Activated naive CD4-positive, alpha-beta T cell treated with anti-CD3 and anti-CD28 coated beads, Interleukin-2, amount 50 U/mL, for 16 hours (primary cell): ENCODE data around the gene TRIM44.
"Not testable (repeated sequence)": the region's sequence is repeated elsewhere in the genome, so short reads cannot be mapped to it uniquely, and the experiment has no call there.

ENCODE experiments used
- DNase-seq: peaks from one replicate; pipeline ENCODE4 v3.0.0-alpha.2; 2020

TRIM44 gene

DNA sequence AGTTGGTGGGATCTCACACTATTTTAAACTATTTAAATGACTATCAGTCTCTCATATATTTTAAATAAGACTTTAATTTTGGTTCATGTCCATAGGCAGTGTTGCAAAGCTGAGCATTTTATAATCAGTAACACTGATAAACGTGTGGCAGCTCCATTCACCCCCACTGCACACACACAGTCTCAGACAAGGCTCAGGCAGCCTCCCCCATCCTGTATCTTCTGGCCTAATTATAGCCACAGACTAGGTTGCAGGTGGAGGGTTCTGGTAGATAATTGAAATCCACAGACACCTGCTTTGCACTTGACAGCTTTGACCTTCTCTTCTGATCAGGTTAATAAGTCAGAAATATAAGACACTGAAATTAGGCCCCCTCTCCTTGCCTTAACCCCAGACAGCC, 162.8 kb downstream of the TRIM44 start:
- DNase-seq, result no peak

DNA sequence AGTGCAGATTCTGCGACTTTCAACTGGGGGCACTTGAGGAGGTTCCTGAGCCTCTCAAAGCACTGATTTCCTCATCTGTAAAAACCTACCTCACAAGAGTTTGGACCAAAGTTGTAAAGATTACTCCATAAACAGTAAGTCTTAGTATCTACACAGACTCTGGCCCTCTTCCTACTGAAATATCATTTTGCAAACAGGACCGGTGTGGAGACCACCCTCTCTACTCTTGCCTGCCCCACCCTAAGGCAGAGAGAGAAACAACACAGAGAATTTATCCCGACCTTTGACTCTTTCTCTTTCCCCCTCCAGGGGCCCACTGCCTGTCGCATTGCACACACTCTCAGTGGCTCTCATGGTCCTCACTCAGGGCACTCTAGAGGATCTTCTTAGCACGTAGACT, 163.4 kb downstream of the TRIM44 start:
- DNase-seq, result no peak

DNA sequence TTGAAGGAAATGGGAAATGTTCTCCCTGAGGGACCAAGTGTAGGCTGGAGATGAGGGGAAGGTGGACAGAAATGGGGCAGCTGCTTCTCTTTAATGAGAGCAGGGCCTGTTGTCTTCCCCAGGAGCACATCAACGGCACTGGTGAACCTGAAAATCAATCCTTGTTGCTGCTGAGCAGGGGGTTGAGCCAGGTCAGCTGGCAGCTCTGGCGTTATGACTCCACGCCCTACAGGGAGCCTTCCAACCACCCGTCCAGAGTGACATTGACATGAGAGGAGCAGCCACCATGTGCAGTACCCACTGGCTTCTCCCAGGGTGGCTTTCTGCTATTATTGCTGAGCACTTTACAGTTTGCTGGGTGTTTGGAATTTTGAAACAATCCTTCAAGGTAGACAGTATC, 164.4 kb downstream of the TRIM44 start:
- DNase-seq, result no peak

DNA sequence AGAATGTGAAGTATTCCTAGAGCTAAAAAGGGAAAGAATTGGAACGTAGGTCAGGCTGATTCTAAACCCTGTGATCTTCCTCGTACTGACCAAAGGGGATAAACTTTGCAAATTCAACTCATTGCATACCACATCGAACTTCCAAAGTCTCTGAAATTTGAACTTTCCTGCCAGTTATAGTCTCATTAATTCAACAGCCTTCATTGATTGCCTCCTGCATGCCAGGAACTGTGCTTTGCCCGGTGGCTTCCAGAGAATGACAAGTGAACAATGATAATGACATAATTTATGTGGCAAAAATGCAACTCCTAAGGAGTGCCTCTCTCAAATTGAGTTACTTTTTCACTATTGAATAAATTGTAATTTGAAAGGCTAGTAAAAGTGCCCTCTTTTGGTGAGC, 173.6 kb downstream of the TRIM44 start:
- DNase-seq, result no peak

DNA sequence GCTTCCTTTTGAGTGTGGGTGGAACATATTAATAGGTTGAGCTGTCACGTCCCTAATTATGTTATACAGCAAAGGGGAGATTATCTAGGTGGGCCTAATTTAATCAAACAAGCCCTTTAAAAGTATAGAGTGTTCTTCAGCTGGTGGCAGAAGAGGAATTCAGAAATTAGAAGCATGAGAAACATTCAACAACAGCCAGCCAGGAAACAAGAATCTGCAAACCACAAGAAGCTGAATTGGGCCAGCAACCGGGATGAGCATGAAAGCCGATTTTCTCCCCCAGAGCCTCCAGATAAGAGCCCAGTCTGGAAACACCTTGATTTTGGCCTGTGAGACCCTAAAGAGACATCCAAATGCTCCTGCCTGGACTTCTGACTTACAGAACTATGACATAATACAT, 175.5 kb downstream of the TRIM44 start:
- DNase-seq, result no peak

- DNase-seq, result not testable (repeated sequence)
Measured at GRCh38 chr11:35838697-35839367, 176.3 kb downstream of the TRIM44 start.

DNA sequence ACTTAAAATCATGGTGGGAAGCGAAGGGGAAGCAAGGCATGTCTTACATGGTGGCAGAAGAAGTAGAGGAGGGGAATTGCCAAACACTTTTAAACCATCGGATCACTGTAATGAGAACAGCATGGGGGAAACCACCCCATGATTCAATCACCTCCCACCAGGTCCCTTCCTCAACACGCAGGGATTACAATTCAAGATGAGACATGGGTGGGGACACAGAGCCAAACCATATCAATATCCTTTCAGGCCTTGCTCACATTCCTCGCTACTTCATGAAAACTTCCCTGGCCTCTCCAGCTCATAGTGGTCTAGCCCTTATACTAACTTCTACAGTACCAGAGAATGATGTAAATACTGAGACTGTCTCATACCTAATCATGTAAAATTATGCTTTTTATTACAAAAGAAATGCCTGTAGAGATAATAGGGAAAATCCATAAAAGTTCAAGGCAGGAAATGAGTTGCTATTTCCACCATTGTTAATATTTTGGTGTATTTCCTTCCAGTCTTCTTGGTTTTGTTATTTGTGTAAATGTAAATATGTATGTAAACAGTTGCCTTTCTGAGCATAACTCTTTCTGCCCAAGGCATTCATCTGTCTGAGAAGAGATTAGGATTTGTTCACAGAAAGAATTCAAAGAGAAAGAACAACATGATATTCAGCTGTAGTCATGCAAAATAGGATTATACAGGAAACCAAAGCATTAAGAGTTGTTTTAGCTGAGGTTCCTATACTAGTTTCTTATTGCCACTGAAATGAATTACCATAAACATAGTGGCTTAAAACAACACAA, 177.0 kb downstream of the TRIM44 start:
- DNase-seq, result no peak

DNA sequence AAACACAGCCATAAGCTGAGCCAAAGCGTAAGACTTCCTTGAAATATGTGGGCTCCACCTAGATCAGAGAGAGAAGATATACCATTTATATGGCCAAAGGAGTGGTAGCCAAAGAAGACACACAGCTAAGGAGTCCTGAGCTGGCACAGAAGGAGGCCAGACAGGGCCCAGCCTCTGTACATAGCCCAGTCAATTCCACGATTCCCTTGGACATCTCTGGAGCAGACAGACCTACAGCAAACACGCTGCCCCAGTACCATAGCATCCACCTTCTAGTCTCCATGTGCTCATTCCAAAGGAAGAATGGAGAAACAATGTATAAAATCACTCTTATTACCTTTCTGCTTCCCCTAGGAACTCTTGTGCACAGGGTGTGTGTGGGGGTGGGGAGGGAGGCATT, 179.2 kb downstream of the TRIM44 start:
- DNase-seq, result no peak

- no peak for DNase-seq
Measured at GRCh38 chr11:35842958-35843357, 180.4 kb downstream of the TRIM44 start.

DNA sequence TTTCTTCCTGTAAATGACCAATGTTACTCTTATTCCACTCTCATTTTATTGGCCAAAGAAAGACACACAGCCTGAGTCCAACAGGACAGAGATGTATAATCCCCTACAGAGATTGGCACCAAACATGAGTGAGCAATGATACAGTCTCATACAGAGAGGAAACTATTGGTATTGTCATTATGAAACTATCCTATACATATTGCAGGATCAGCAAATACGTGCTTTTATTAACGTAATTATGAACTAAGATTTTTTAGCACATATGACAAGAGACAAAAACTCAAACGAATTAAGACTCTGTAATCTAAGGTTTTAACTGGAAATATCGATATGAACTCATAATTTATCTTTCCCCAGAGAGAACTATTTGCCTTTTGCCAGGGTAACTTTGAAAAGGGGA, 182.0 kb downstream of the TRIM44 start:
- DNase-seq, result no peak

DNA sequence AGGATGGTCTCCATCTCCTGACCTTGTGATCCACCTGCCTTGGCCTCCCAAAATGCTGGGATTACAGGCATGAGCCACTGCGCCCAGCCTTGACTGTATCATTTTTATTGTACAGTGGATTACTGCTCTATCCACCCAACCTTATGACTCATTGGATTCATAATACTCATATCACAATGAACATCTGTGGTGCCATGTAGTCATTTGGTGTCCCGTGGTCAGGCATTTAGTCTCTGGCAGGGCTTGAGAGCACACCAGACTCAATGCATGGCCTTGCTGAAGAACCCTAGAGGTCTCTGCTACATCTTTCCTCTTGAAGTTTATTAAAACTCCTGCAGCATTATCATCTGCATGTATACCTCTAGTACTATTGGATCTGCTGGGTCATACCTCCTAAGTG, 183.3 kb downstream of the TRIM44 start:
- no peak for DNase-seq

GRCh38 chr11:35846874-35847273, 184.3 kb downstream of the TRIM44 start:
- DNase-seq, result no peak

DNA sequence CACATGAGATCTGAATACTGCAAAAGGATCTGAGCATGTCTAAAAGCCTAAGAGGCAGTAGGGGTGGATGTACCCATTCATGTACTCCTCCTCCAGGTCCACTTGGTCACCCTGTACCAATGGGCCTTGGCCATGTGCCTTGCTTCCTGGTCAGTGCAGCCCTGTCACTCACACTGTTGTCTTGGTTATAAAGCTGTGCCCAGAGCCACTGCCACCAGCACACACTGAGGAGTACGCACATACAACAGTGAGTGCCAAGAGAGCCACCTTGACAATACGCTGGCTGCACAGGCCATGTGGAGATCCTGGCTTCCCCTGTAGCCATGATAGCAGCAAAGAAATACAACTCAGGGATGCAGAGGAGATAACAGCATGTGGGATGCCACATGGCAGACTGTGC, 184.9 kb downstream of the TRIM44 start:
- DNase-seq, result no peak

DNA sequence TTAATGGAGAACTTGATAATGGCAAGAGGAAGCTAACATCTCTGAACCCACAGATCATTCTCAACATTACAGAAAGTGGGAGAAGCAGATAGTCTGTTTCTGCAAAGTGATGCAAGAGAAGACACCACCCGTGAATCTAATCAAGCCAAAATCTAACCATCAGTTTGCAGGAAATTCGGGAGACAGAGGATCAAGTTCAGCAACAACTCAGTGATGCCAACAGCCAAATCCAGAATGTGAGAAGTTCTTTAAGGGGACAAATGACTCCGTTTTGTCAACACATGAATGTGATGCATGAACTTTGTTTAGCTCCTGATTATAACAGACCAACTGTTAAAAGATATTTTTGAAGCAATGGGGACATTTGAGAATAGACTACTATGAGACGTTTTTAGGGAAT, 186.0 kb downstream of the TRIM44 start:
- DNase-seq, result no peak

- DNase-seq, result no peak
Measured at GRCh38 chr11:35850191-35850590, 187.6 kb downstream of the TRIM44 start.

GRCh38 chr11:35851342-35851741, 188.8 kb downstream of the TRIM44 start:
- DNase-seq, result no peak

DNA sequence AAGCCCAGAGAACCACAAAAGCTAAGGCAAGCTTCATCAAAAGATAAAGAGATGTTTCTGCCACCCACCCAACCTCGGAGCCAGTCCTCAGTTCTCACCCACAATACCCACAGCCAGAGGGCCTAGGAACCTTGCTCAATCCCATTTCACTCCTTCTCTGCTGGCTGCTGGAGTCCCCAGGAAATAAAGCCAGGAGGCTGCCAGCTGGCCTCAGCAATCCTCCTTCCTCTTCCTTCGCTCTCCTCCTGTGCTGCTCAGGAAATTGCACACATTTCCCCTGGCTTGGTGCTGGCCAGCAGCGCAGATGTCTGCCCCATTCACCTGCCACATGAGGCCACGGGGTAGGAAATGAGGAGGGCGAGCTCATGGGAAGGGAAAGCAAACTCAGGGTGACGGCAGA, 189.5 kb downstream of the TRIM44 start:
- DNase-seq, result no peak

- DNase-seq, result no peak
Measured at GRCh38 chr11:35853971-35854370, 191.4 kb downstream of the TRIM44 start.

GRCh38 chr11:35855671-35856070, 193.1 kb downstream of the TRIM44 start:
- DNase-seq, result no peak

DNA sequence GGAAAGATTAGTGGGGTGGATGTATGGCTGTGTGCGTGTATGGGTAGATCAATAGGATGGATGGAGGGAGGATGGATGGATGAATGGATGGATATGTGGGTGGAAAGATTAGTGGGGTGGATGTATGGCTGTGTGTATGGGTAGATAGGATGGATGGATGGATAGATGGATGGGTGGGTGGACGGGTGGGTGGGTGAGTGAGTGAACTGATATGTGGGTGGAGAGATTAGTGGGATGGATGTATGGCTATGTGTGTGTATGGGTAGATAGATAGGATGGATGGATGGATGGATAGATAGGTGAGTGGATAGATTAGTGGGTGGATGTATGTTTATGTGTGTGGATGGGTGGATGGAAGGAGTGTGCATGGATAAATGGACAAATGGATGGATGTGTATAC, 193.7 kb downstream of the TRIM44 start:
- no peak for DNase-seq

- DNase-seq, result no peak
Measured at GRCh38 chr11:35856756-35857155, 194.2 kb downstream of the TRIM44 start.

DNA sequence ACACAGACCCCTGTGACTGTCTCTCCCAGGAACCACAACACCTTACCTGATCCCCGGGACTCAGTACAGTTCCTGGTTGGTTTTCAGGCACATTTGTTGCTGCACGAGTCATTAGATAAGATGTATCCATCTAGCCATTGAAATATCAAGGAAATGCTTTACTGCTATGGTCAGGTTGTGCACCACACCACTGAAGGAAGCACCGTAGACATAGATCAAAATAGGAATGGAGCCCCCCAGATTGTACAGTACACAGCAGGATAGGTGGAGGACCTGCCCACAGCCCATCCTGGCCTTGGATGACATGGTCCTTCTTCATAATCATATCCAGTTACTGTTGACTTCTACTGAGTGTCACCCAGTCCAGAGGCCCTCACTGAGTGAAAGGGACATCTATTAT, 195.3 kb downstream of the TRIM44 start:
- DNase-seq, result no peak

DNA sequence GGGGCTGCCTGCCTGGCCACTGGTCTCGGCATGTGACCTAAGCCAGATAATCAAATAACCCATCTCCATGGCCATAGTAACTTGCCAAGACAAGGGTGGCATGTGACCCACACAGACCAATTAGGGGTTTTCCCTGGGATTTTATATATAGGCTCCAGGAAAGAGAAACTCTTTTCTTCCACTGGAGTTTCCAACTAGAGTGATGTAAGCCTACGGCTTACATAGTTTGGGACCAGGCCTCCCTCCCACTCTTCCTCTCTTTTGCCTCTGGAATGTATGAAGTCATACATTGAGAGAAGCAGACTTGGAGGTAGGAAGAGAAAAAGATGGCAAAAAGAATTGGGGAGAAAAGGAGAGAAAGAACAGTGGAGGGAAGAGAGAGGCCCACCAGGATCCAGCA, 196.7 kb downstream of the TRIM44 start:
- no peak for DNase-seq

GRCh38 chr11:35860194-35860593, 197.6 kb downstream of the TRIM44 start:
- DNase-seq, result not testable (repeated sequence)

- DNase-seq, result no peak
Measured at GRCh38 chr11:35861191-35861590, 198.6 kb downstream of the TRIM44 start.
